NCI-H1417 treated with DMSO at 0.1 percent for 48 hours (cell line): ENCODE measurements around the gene MTHFD1L.

Experiments
- DNase-seq: peaks from one replicate; lab custom pipeline; 2025; lab: John Stamatoyannopoulos, UW

Gene MTHFD1L

GRCh38 chr6:150934380-150934779, 68.9 kb downstream of the MTHFD1L start:
- DNase-seq = no peak

GRCh38 chr6:150936021-150936555, 70.6 kb downstream of the MTHFD1L start:
- no peak for DNase-seq

GRCh38 chr6:150937132-150937906, 71.8 kb downstream of the MTHFD1L start:
- no peak for DNase-seq

- no peak for DNase-seq
Observed at GRCh38 chr6:150939399-150939798, 73.9 kb downstream of the MTHFD1L start.

- no peak for DNase-seq
Observed at GRCh38 chr6:150940941-150941340, 75.4 kb downstream of the MTHFD1L start.

- DNase-seq = no peak
Observed at GRCh38 chr6:150949526-150949925, 84.0 kb downstream of the MTHFD1L start.

- DNase-seq = no peak
Observed at GRCh38 chr6:150953851-150954250, 88.3 kb downstream of the MTHFD1L start.

- no peak for DNase-seq
Observed at GRCh38 chr6:150959166-150959565, 93.7 kb downstream of the MTHFD1L start.

- DNase-seq = no peak
Observed at GRCh38 chr6:150962436-150962835, 96.9 kb downstream of the MTHFD1L start.

GRCh38 chr6:150964765-150965164, 99.3 kb downstream of the MTHFD1L start:
- no peak for DNase-seq

GRCh38 chr6:150966786-150967185, 101.3 kb downstream of the MTHFD1L start:
- DNase-seq = no peak

GRCh38 chr6:150967381-150967780, 101.9 kb downstream of the MTHFD1L start:
- DNase-seq = no peak

- no peak for DNase-seq
Observed at GRCh38 chr6:150967910-150968309, 102.4 kb downstream of the MTHFD1L start.

GRCh38 chr6:150969901-150970300, 104.4 kb downstream of the MTHFD1L start:
- no peak for DNase-seq

- no peak for DNase-seq
Observed at GRCh38 chr6:150971219-150971618, 105.7 kb downstream of the MTHFD1L start.

GRCh38 chr6:150975136-150975535, 109.6 kb downstream of the MTHFD1L start:
- DNase-seq = no peak

- DNase-seq = no peak
Observed at GRCh38 chr6:150977281-150977680, 111.8 kb downstream of the MTHFD1L start.

GRCh38 chr6:150978624-150979023, 113.1 kb downstream of the MTHFD1L start:
- DNase-seq = no peak

- DNase-seq = no peak
Observed at GRCh38 chr6:150979826-150980350, 114.4 kb downstream of the MTHFD1L start.

GRCh38 chr6:150981095-150981494, 115.6 kb downstream of the MTHFD1L start:
- DNase-seq = no peak

GRCh38 chr6:150981669-150982068, 116.2 kb downstream of the MTHFD1L start:
- no peak for DNase-seq

GRCh38 chr6:150987371-150987828, 121.9 kb downstream of the MTHFD1L start:
- no peak for DNase-seq

GRCh38 chr6:150987855-150988464, 122.5 kb downstream of the MTHFD1L start:
- DNase-seq = no peak
